GM21526 (cell line): ENCODE data around the gene GABRB1.

Experiments
- ATAC-seq: cut with Tn5 transposase; IDR thresholded peaks from one replicate; pipeline ENCODE4 v1.9.1; 2021; ENCODE audit warnings: moderate library complexity; ENCODE audit not compliant: unreplicated experiment, low FRiP score

GABRB1 gene

GRCh38 chr4:47106561-47106960, 75.2 kb downstream of the GABRB1 start:
- ATAC-seq, result no peak

DNA sequence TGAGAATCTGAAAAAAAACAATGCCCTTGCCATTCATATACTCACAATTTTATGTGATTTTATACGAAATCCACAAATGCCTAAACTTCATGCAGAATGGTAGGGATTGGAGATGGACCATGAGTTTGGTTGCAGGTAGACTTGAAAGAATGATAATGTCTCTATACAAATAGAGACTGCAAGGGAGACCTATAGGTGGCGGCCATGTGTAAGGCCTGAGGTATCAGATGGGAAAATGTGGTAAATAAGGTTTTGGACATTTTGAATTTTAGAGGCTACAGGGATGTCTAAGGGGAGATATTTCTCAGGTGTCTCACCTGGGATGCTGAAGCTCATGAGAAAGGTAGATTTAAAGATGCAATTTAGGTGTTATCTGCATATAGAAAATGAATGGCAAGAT, 78.0 kb downstream of the GABRB1 start:
- ATAC-seq, result no peak

GRCh38 chr4:47110546-47111132, 79.3 kb downstream of the GABRB1 start:
- ATAC-seq, result no peak

DNA sequence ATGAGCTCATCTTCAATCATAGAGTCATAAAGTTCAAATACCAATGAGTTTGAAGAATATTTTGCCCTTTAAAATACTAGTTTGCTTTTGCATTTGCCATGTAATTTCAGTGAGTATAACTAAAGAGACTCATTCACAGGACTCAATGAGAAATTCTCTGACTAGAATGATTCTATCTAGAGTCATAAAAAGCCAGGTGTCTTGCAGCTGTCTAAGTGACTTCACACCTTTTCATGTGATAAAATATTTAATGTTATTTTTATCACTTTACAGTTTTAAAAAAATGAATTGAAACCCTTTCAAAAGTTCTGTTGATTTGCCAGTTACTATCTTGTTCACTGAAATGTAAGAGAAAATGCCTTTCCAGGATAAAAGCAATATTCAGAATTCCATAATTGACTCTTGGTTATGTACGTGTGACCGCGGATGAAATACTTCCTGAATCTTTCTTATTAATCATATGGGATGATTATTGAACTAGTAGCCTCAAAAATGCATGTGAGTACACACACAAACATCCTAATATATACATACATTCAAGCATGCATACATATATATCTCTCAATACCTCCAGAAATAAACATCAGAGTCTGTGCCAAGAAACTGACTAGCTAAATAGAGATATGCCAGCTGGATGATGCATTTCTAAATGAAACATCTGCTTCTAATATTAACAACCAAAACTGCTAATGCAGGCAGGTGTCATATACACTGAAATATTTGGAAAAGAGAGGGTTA, 87.0 kb downstream of the GABRB1 start:
- no peak for ATAC-seq

DNA sequence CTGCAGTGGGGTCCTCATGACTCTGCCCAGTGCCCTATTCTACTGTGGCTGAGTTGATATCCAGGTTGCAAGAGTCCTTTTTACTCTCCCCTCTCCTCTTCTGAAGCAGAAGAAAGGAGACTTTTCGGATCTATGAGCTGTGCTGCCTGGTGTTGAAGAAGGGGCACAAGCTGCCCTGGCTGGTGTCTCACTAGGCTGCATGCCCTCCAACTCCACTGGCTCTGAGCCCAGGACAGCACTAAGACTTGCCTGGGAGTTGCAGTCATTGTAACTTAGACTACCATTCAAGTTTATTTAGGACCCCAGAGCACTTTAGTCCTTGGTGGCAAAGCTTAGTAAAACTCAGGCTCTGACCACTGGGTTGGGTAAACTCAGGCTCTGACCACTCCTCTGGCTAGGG, 89.4 kb downstream of the GABRB1 start:
- ATAC-seq, result no peak

- peak; percentile 86 for ATAC-seq
These were observed 91.4 kb downstream of the GABRB1 start for GRCh38 chr4:47122592-47123291.

DNA sequence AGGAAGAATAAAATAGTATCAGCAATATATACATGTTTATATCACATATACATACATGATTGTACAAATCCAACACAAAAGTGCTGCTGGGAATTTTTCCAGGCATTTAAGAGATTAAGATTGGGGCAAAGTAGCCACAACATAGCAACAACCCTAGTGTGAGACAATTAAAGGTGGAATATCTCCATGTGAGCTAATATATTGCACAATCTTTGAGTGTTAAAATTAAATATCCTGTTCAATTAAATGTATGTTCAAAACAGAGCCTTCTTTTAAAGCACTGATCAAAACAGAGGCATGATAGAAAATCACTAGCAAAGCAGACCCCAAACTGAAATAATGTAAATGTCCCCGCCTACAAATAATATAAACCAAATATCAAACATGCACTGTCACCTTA, 97.6 kb downstream of the GABRB1 start:
- no peak for ATAC-seq

GRCh38 chr4:47135210-47135609, 103.8 kb downstream of the GABRB1 start:
- no peak for ATAC-seq

GRCh38 chr4:47143261-47143660, 111.9 kb downstream of the GABRB1 start:
- no peak for ATAC-seq

DNA sequence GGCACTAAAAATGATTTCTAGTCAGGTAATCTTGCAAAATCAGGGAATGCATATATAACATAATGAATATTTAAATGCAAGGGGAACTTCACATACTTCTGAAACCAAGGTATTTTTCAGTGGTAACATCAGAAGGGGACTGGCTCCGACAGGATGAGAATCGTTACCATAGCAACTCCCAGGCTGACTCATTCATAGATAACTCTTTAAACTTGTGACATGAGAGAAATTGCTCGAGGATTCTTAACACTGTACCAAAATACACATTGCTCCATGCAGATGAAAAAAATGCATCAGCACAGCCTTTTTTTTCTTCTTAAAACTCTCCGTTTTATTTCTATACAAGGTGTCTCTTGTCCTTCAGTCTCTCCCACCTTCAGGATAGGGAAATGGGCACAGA, 114.3 kb downstream of the GABRB1 start:
- peak; percentile 98 for ATAC-seq

GRCh38 chr4:47154816-47155370, 123.5 kb downstream of the GABRB1 start:
- no peak for ATAC-seq

GRCh38 chr4:47155919-47156318, 124.6 kb downstream of the GABRB1 start:
- no peak for ATAC-seq

DNA sequence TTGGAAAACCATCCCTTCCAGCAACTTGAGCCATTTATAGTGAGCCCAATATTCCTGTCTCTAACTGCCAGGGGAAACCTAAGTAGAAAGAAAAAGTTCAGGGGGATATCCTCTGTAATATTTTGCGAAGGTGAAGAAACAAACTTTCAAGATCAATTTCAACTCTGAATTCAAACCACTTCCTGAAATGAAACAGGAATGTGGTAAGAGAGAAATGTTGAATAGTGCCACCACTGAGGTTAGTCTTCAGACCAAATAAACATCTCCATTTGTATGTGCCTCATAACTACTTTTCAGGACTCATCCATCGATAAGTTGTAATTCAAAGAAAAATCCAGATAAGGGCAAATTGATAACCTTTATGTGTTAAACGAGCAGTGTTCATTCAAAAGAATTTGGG, 128.7 kb downstream of the GABRB1 start:
- ATAC-seq, result no peak

GRCh38 chr4:47167081-47168035, 136.0 kb downstream of the GABRB1 start:
- no peak for ATAC-seq

DNA sequence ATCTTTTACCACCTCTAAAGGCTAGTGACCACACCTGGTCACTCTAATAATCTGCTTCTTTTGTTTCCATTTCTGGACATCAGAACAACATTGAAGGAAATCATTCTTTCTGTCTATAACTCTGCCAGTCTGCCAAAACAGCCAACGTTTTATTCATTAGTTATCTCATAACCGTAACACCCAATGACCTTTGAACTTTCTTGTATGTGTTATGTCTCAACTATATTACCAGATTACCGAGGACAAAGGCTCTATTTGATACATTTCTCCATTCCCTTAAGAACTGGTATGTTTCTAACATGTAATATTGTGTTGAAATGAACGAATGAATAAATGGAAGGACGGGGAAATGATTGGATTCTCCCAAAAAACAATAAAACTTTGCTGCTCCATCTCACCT, 152.7 kb downstream of the GABRB1 start:
- no peak for ATAC-seq

DNA sequence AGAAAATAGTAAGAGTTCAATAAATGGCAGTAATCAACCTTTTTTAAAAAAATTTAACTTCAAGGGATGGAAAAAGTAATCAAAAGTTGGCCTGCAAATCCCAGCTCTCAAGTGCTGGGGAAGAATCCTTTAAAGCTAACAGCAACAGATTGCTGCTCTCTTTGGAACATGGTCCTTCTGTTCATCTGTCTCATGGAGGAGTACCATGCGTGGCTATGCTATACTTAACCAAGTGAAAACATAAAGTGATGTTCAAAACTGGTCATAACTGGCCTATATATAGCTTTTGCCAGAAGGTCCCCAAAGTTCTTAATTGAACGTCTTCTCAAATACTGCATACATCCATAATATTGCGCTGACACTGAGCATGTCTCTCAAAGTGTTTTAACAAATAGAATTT, 154.4 kb downstream of the GABRB1 start:
- no peak for ATAC-seq

GRCh38 chr4:47187608-47188007, 156.2 kb downstream of the GABRB1 start:
- no peak for ATAC-seq

GRCh38 chr4:47193179-47193578, 161.8 kb downstream of the GABRB1 start:
- ATAC-seq, result no peak

DNA sequence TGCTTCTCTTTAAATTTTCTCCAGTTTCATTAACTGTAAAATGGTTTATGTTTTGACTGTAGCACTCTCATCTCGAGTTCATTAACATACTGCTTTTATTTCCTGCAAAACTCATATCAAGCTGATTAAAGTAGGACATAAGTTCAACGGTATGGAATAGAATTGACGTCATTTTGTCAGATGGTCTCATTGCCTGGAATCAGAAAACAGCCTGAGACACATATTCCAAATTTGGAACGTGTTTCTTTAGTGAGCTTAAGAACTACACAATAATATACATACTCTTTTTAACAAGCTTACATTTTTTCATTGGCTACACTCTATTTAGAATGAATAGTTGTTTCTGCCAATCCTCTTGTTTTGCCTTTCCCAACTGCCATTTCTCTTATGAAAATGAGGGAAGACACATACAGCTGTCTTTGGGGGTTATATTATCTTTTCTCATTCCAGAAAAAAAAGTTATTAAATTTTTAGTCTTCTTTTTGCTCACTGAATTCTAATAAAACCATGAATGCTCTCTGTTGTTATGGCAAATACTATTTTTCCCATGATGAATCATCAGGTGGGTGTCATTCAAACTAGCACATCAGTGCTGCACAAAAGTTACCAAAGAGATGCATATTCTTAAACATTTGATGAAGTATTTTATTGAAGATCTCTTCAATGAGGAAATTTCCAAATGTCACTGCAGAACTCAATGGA, 162.8 kb downstream of the GABRB1 start:
- no peak for ATAC-seq

GRCh38 chr4:47195706-47196105, 164.3 kb downstream of the GABRB1 start:
- no peak for ATAC-seq
